Endothelial cell of umbilical vein (primary cell): ENCODE data around the gene BSPRY.

Source experiments
- POLR2A ChIP-seq: IDR thresholded peaks from 2 replicates; pipeline ENCODE4 v1.6.1; 2012; ENCODE audit warnings: low read depth, mild to moderate bottlenecking, control low read depth, low read length
- TF ChIP-seq, protein P1 (sequence below), 2 donors: IDR thresholded peaks; 1 replicate in 1 of 2; 2 replicates in 1 of 2; pipeline ENCODE4 v1.5.1; 2011; ENCODE audit warnings: low read length in 2 of 2, mild to moderate bottlenecking in 2 of 2, moderate library complexity in 2 of 2, control low read depth in 1 of 2, inconsistent platforms in 1 of 2, low read depth in 1 of 2; ENCODE audit not compliant: insufficient read depth in 1 of 2; ENCODE audit errors: extremely low read depth in 1 of 2

- TF ChIP-seq, protein P1, sequence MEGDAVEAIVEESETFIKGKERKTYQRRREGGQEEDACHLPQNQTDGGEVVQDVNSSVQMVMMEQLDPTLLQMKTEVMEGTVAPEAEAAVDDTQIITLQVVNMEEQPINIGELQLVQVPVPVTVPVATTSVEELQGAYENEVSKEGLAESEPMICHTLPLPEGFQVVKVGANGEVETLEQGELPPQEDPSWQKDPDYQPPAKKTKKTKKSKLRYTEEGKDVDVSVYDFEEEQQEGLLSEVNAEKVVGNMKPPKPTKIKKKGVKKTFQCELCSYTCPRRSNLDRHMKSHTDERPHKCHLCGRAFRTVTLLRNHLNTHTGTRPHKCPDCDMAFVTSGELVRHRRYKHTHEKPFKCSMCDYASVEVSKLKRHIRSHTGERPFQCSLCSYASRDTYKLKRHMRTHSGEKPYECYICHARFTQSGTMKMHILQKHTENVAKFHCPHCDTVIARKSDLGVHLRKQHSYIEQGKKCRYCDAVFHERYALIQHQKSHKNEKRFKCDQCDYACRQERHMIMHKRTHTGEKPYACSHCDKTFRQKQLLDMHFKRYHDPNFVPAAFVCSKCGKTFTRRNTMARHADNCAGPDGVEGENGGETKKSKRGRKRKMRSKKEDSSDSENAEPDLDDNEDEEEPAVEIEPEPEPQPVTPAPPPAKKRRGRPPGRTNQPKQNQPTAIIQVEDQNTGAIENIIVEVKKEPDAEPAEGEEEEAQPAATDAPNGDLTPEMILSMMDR (IDR thresholded peaks at IDR 0.05; ENCODE audit: extremely low read depth in 1 of 2, insufficient read depth in 1 of 2, low read depth in 1 of 2, low read length in 2 of 2): no peak
- TF ChIP-seq POLR2A: no peak
Measured at GRCh38 chr9:113390192-113390960, 41.0 kb downstream of the BSPRY start.
